BJ (cell line): ENCODE results near the gene AP1G2. TPM values are rescaled to one million over a fixed set of nuclear protein-coding genes. Genes with fewer than 3 reads are reported as not detected.

ENCODE experiments used
- CTCF ChIA-PET: fragments of 350-600 bp; formaldehyde crosslinking; extraction: SDS; loops from one replicate; lab custom pipeline; 2021; ENCODE audit warnings: antibody characterized with exemption, inconsistent platforms; lab: Yijun Ruan, JAX
- POLR2A ChIA-PET: fragments of 300-600 bp; sonication (Branson Sonifier 250); formaldehyde crosslinking; extraction: SDS; loops from one replicate; lab custom pipeline; 2021; ENCODE audit warnings: antibody characterized with exemption; lab: Charles Lee
- DNase-seq: peaks from one replicate; pipeline ENCODE4 v3.0.0-alpha.2; 2011; ENCODE audit warnings: low read depth
- H3K27me3 ChIP-seq: 2 replicates; pipeline ENCODE4 v1.6.0; 2011; ENCODE audit warnings: low read length; ENCODE audit not compliant: control insufficient read depth, insufficient read depth
- H3K36me3 ChIP-seq: 2 replicates; pipeline ENCODE4 v1.5.1; 2011; ENCODE audit warnings: low read length; ENCODE audit not compliant: control insufficient read depth, insufficient read depth
- H3K4me3 ChIP-seq: 2 replicates; pipeline ENCODE4 v1.5.1; 2011; ENCODE audit warnings: low read depth, mild to moderate bottlenecking, control low read depth, low read length
- polyA plus RNA-seq: library from polyadenylated mRNA; depleted of rRNA; stranded (reverse); fragments of >200 nt; gene quantifications from 2 replicates; pipeline ENCODE4 v1.2.3, GENCODE V29; 2011
- TF ChIP-seq, protein P1 (sequence below): IDR thresholded peaks from 2 replicates; pipeline ENCODE4 v1.5.1; 2011; ENCODE audit warnings: low read depth, mild to moderate bottlenecking, control low read depth, inconsistent platforms, low read length, moderate library complexity; ENCODE audit not compliant: insufficient read depth

AP1G2 gene
- polyA plus RNA-seq, 1 experiment, result 54.5 TPM

DNA sequence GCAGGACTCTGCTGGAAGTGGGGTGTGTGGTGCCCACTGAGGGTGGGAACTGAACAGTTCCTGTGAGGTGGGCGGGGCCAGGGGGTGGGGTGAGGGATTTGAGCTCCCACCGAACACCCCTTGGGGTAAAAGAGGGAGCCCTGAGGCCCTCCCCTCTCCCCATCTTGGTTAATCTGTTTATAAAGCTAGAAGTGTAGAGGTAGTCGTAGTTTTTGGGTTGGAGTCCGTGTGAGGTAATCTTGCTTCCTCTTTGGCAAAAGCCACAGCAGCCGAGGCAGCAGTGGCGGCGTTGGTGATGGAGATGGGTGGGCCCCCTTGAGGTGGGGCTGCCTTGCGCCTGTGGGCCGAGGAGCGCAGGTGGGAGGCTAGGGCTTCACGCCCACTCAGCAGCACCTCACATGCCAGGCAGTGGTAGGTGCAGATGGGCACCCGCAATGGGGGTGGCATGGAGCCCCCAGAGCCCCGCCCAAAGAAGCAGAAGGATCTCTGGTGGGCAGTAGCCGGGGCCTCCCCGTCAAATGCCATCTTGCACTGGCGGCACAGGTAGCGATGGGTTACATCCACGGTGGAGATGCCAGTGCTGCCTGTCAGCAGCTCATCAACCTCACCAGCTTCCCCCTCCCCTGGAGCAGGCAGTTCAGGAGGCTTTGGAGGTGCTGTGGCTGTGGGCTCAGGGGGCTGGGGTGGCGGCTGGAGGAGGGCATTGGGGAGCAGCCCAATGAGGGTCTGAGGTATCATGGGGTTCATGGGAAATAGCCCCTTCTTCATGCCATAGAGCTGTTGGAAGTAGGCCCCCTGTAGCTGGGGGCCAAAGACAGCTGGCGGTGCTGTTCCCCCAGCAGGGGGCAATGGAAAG, 45.6 kb downstream of the AP1G2 start:
- TF ChIP-seq, protein P1, sequence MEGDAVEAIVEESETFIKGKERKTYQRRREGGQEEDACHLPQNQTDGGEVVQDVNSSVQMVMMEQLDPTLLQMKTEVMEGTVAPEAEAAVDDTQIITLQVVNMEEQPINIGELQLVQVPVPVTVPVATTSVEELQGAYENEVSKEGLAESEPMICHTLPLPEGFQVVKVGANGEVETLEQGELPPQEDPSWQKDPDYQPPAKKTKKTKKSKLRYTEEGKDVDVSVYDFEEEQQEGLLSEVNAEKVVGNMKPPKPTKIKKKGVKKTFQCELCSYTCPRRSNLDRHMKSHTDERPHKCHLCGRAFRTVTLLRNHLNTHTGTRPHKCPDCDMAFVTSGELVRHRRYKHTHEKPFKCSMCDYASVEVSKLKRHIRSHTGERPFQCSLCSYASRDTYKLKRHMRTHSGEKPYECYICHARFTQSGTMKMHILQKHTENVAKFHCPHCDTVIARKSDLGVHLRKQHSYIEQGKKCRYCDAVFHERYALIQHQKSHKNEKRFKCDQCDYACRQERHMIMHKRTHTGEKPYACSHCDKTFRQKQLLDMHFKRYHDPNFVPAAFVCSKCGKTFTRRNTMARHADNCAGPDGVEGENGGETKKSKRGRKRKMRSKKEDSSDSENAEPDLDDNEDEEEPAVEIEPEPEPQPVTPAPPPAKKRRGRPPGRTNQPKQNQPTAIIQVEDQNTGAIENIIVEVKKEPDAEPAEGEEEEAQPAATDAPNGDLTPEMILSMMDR, result no peak
- ChIA-PET CTCF (interaction anchor here (1.2 to 2.2 kb wide), 2 partner anchors 9 to 17 kb away, joined by 5 to 8 read pairs; no protein-coding TSS in a partner anchor), POLR2A (no interaction called here)
- Histone ChIP-seq H3K36me3 (peaks cover 1% of the 10 kb centered on the region; the same call in 1 of the 2 replicates), H3K4me3 (no peak overlapping the region), H3K27me3 (no peaks in the 10 kb centered on the region)
- no peak for DNase-seq

DNA sequence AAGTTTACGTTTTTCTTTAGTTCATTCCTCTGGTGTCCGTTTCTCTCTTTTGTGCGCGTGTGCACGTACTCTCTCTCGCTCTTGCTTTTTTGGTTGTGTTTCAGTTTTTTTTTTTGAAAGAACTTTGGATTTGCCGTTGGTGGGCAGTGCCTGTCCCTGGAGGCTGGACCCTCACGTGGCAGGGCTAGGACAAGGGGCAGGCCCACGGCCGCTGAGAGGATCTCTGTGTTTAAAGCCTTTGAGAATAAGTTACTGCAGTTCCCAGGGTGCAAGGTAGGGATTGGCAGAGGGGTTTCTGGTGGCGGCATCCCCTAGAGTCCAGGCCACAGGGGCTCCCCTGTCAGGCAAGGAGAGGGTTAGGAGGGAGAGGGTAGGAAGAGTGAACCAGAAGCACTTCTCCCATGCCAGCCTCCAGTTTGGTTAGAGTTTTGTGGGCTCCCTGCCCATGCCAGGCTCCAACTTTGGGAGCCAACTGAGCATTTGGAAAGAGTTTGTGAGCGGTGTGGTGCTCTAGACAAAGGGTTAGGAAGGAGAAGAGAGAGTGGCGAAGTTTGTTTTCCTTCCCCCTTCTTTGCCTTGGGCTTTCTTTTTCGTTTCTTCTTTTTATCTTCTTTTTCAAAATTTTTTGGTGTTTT, 46.6 kb downstream of the AP1G2 start:
- Histone ChIP-seq H3K4me3 (no peak overlapping the region), H3K36me3 (no peaks in the 10 kb centered on the region), H3K27me3 (no peaks in the 10 kb centered on the region)
- DNase-seq, result no peak
- TF ChIP-seq, protein P1, result no peak
- POLR2A ChIA-PET, result no interaction called here
- CTCF ChIA-PET, result interaction anchor here (1.2 to 2.2 kb wide), 3 partner anchors 10 to 39 kb away, joined by 4 to 8 read pairs (median 5); no protein-coding TSS in a partner anchor

DNA sequence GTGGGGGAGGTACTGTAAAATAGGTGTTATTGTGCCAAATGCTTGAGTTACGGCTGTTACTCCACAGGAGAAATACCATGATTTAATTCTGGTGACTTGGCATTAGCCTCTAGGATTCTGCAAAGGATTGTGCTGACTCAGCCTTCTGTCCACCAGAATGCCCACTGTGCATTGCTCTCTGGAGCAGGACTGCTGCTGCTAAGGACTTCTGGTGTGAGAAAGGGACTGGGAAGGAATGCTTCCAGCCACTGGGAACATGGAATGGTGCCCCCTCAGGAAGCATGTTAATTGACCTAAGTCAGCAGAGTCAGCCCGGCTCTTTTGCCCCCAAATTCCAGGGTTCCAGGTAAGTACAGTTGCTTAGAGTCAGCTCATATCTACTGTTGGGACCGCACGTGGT, 48.9 kb downstream of the AP1G2 start:
- CTCF ChIA-PET, result interaction anchor here (0.6 to 2.0 kb wide), 2 partner anchors 21 to 40 kb away, joined by 3 to 5 read pairs; no protein-coding TSS in a partner anchor
- Histone ChIP-seq H3K36me3 (no peaks in the 10 kb centered on the region), H3K27me3 (no peaks in the 10 kb centered on the region), H3K4me3 (no peak overlapping the region)
- TF ChIP-seq, protein P1, result no peak
- DNase-seq, result no peak
- POLR2A ChIA-PET, result no interaction called here

DNA sequence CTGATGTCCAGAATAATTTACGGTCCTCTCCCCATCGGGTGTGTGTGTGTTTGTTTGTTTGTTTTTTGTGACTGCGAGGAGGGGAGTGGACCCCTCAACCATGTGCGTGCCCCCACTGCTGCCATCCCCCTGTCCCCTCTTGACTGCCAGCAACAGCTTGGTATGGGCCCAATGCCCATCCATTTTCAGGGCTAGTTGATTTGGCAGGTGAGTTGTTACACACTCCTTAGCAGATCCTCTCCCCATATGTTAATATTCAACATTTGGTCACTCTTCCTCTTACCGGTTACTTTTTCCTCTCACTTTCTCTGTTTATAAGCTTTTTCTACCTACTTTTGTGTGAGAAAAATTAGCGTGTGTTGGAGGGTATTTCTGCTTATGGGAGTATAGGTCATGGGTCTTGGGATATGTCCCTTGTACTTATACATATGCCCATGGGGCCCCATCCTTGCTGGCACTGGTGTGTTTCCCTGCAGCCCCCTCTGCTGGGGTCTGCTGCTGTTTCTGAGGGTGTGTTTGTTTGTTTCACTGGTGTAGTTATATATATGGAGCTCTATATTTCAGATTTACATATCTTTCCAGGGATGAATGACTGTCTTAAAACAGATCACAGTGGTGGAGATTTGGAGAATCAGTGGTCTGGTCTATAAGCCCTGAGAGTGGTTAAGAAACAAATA, 49.8 kb downstream of the AP1G2 start:
- H3K4me3 ChIP-seq, result no peak overlapping the region
- H3K27me3 ChIP-seq, result no peaks in the 10 kb centered on the region
- no peak for DNase-seq
- ChIA-PET POLR2A (no interaction called here), CTCF (interaction anchor here (0.6 to 2.0 kb wide), 3 partner anchors 21 to 41 kb away, joined by 3 to 5 read pairs (median 5); no protein-coding TSS in a partner anchor)
- H3K36me3 ChIP-seq, result no peaks in the 10 kb centered on the region
- TF ChIP-seq, protein P1, result no peak

DNA sequence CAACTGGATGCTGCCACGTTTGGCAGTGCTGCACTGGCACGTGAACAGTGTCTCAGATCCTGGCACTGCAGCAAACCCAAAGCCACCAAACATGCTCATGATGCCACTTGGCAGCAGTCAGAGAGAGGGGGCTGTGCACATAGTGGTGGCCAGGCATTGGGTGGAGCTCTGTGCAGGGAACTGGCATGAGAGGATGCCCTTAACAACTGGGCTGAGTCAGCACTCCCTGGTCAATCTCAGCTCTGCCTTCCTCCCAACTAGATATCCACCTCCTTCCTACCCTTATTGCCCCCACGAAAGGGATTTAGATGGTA, 53.0 kb downstream of the AP1G2 start:
- TF ChIP-seq, protein P1, result no peak
- ChIA-PET POLR2A (no interaction called here), CTCF (no interaction called here)
- no peak for DNase-seq
- Histone ChIP-seq H3K36me3 (no peaks in the 10 kb centered on the region), H3K27me3 (no peaks in the 10 kb centered on the region), H3K4me3 (no peak overlapping the region)
